WI38 (cell line): Measurements from ENCODE around the gene WDR44.
"Not testable (repeated sequence)": the region's sequence is repeated elsewhere in the genome, so short reads cannot be mapped to it uniquely, and the experiment has no call there.

ENCODE experiments used
- H3K4me3 ChIP-seq: 2 replicates; pipeline ENCODE4 v1.5.1; 2011; ENCODE audit warnings: low read depth, mild to moderate bottlenecking, control low read depth, low read length
- CTCF ChIP-seq: IDR thresholded peaks from 2 replicates; pipeline ENCODE4 v1.5.1; 2012; ENCODE audit warnings: low read depth, mild to moderate bottlenecking, control low read depth, low read length

Gene WDR44

GRCh38 chrX:118448273-118448783 is 102.4 kb downstream of the WDR44 start:
- H3K4me3 ChIP-seq, result no peak overlapping the region
- TF ChIP-seq CTCF, result no peak

GRCh38 chrX:118455013-118455412 is 109.1 kb downstream of the WDR44 start:
- no peak overlapping the region for H3K4me3 ChIP-seq
- no peak for TF ChIP-seq CTCF

- peak; percentile 45 for TF ChIP-seq CTCF
- no peak overlapping the region for H3K4me3 ChIP-seq
These were observed 113.6 kb downstream of the WDR44 start for GRCh38 chrX:118459494-118459893.

- TF ChIP-seq CTCF, result no peak
- H3K4me3 ChIP-seq, result no peak overlapping the region
These were observed 118.6 kb downstream of the WDR44 start for GRCh38 chrX:118464501-118464900.

GRCh38 chrX:118468122-118468521 is 122.2 kb downstream of the WDR44 start:
- no peak overlapping the region for H3K4me3 ChIP-seq
- TF ChIP-seq CTCF, result no peak

- not testable (repeated sequence) for H3K4me3 ChIP-seq
These were observed 124.9 kb downstream of the WDR44 start for GRCh38 chrX:118470721-118471347.

GRCh38 chrX:118474586-118474985 is 128.7 kb downstream of the WDR44 start:
- no peak for TF ChIP-seq CTCF

GRCh38 chrX:118475903-118476302 is 130.0 kb downstream of the WDR44 start:
- no peak overlapping the region for H3K4me3 ChIP-seq
- no peak for TF ChIP-seq CTCF

More at GRCh38 chrX:118474586-118474985, 128.7 kb downstream of the WDR44 start:
- no peak overlapping the region for H3K4me3 ChIP-seq
